Right renal cortex interstitium (tissue), 3 donors: ENCODE measurements around the gene SLC6A6. TPM values are rescaled to one million over a fixed set of nuclear protein-coding genes. Genes with fewer than 3 reads are reported as not detected.
"Not testable (repeated sequence)": the region's sequence is repeated elsewhere in the genome, so short reads cannot be mapped to it uniquely, and the experiment has no call there.

Experiments
- DNase-seq, 3 donors: peaks; one replicate each; pipeline ENCODE4 v3.0.0-alpha.2; 2013; ENCODE audit warnings: low read depth in 3 of 3, low spot score in 2 of 3
- polyA plus RNA-seq, 3 donors: library from polyadenylated mRNA; unstranded; fragments of 120-200 nt; gene quantifications; one replicate each; pipeline ENCODE4 v1.2.1, GENCODE V29; 2013; ENCODE audit not compliant: insufficient read length in 3 of 3

SLC6A6 gene
- polyA plus RNA-seq, 3 donors = 16.8 to 18.1 (median 17.1) TPM

GRCh38 chr3:14434126-14434497, 31.7 kb downstream of the SLC6A6 start:
- DNase-seq = no peak

- no peak for DNase-seq
These were observed 32.2 kb downstream of the SLC6A6 start for GRCh38 chr3:14434498-14435151.

DNA sequence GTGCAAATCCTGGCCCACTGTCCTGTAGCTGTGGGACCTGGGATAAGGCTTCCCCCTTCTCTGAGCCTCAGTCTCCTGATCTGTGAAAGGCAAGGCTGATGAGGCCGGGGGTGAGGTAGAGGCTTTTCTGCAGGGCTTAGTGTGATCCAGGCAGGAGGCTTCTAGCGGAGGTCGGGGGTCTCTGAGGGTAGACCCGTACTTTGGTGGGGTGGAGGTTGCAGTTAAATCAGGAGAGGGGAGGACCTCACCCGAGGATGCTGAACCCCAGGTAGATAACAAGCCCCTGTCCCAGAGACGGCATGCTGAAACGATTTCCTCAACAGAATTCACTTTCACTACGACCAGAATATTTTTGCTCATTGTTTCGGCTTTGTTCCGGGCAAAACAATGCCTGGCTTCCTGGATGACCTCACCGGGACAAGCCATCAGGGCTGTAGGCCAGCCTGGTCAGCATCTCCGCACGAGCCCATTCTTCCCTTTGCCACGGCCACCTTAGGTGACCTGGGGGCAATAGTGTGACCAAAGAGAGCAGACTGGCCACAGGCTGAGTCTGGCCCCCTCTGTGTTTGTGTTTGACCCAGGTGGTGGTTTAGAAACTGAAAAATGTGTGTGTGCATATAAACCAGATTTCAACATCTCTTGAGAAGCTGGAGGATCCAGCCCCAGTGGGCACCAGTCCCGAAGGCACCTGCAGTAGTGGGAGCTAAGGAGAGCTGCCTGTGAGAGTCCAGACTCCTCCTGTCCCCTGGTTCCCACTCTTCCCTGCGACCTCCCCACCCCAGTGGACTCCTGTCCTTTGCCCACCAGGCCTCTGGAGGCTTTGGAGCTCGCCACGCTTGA, 33.0 kb downstream of the SLC6A6 start:
- DNase-seq = no peak

GRCh38 chr3:14436954-14437281, 34.5 kb downstream of the SLC6A6 start:
- DNase-seq = no peak

GRCh38 chr3:14437705-14438104, 35.3 kb downstream of the SLC6A6 start:
- not testable (repeated sequence) for DNase-seq

DNA sequence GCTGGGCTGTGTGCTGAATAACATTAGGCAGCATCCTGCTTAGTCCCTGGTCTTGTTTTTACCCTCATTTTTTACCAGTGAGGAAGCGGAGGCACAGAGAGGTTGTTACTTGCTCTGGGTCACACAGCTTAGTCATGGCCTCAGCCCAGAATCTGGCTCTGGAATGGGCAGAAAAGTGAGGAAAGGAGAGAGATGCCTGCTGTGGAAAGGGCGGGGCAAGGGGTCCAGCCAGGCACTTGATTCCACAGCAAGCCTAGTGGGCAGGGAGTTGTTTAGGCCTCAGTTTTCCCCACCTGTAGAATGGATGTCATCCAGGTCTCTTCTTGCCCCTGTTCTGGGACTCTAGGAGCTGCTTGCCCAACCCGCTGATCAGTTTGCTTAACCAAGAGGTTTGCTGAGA, 35.9 kb downstream of the SLC6A6 start:
- no peak for DNase-seq

DNA sequence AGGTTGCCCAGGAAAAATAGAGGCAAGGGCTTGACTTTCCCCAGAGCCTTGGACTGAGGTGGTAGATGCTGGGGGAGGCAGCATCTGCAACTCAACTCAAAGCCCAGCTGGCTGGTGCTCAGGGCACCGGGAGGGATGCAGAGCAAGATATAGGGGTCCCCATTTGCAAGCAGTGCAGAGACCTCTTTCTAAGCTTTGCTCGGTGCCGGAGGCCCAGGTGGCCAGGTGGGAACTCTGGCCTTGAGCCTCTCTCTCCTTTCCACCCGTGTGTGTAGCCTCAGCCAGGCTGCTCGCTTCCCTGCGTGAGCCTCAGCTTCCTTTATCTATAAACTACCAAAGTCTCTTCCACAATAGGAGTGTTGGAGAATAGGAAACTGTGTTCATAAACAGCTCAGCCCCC, 36.5 kb downstream of the SLC6A6 start:
- no peak for DNase-seq

GRCh38 chr3:14439501-14440167, 37.2 kb downstream of the SLC6A6 start:
- peak in 1 of 3 donors; percentile 48 for DNase-seq

- no peak for DNase-seq
These were observed 37.7 kb downstream of the SLC6A6 start for GRCh38 chr3:14440168-14440518.

DNA sequence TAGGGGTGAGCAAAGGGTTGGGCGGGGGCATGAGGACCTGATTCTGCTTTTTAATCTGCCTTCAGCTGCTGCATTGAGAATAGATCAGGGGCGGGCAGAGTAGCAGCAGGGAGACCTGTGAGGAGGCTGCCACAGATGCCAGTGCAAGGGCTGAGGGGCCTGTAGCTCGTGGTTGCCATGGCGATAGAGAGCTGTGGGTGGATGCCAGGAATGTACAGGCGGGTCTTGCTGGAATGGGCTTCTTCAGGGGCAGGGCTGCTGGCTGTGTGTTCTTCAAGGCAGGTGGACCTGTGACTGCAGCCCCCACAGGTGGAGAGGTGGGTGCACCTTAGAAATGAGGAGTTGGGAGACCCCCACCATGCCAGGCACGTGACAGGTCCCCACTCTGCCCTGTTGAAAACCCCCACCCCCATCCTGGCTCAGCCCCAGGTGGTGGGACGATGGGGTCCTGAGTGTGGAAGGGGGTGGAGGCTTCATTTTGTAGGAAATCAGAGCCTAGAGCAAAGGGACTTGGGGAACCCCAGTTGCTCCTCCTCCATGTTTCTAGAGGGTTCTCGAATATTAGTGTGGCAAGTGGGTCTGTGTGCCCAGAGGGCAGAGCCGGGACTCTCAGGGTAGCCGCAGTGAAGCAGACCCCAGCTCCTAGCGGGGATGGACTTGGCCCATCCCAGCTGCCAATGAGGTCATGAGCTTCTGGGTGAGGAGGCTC, 38.3 kb downstream of the SLC6A6 start:
- peak in 2 of 3 donors; percentile 48 to 65 for DNase-seq

- no peak for DNase-seq
These were observed 39.0 kb downstream of the SLC6A6 start for GRCh38 chr3:14441240-14441919.

GRCh38 chr3:14441920-14442300, 39.5 kb downstream of the SLC6A6 start:
- DNase-seq = no peak

DNA sequence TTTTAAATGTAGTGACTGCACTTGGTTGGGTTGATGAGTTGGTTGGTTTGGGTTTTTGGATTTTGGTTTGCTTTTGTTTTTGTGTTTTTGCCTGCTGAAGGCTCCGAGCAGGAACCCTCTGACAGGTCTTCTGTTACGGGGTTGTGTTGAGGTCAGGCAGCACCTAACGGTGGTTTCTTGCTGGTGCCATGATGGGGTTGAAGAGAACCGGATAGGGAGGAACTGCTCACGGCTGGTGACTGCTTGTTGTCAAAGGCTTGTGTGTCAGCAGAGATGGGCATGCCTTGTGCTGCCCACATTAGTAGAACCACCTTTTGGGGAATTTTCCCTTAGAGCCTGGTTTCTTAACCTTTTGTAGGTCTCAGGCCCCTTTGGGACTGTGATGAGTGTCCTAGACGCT, 42.0 kb downstream of the SLC6A6 start:
- DNase-seq = no peak

DNA sequence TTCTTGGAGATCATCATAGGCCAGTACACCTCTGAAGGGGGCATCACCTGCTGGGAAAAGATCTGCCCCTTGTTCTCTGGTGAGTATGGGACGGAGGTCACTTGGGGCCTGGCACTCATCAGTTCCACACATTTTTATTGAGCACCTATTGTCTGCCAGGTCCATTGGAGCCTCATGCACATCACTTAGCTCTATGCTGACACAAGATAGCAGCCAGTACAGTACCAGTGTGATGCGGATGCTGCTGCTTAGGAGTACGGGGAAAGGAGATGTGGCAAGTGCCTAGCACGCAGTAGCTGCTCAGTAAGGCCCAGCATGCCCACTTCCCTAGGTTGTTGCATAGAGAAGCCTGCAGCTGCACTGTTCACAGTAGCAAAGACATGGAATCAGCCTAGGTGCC, 43.4 kb downstream of the SLC6A6 start:
- DNase-seq = no peak

DNA sequence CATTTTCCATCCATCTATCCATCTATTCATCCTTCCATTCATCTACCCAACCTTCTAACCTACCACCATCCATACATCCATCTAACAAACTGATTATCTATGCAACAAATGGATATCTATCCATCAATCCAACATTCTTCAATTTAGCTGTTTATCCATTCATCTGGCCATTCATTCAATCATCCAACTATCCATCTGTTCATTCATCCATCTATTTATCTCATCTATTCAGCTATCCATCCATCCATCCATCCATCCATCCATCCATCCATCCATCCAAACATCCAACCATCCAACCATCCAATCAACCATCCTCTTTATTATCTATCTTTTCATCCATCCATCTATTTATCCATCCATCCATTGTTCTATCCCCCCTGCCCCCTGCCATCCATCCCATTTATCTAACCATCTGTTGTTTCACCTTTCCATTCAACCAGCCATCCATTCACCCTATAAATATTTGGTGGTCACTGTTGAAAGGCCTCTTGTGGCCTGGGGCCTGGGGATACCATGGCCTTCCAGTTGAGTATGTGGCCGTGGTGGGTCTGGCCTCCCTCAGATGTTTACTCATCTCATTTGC, 44.7 kb downstream of the SLC6A6 start:
- no peak for DNase-seq

GRCh38 chr3:14448063-14448462, 45.7 kb downstream of the SLC6A6 start:
- no peak for DNase-seq

GRCh38 chr3:14448756-14449727, 46.6 kb downstream of the SLC6A6 start:
- no peak for DNase-seq

GRCh38 chr3:14450506-14450905, 48.1 kb downstream of the SLC6A6 start:
- no peak for DNase-seq

GRCh38 chr3:14450922-14451606, 48.7 kb downstream of the SLC6A6 start:
- no peak for DNase-seq
